Psoas muscle (tissue), 8 donors: ENCODE measurements around the gene ITCH. TPM values are rescaled to one million over a fixed set of nuclear protein-coding genes. Genes with fewer than 3 reads are reported as not detected.
"Not testable (repeated sequence)": the region's sequence is repeated elsewhere in the genome, so short reads cannot be mapped to it uniquely, and the experiment has no call there.

Source experiments
- ATAC-seq, 4 donors: fragments of 200-7000 bp; cut with Tn5 transposase; one replicate each; pipeline ENCODE4 v1.9.1; 2020; ENCODE audit warnings: moderate library complexity in 3 of 4, mild to moderate bottlenecking in 2 of 4
- DNase-seq, 2 donors: peaks; one replicate each; pipeline ENCODE4 v3.0.0-alpha.2; 2020
- H3K27ac ChIP-seq: fragments of 200-600 bp; one replicate; pipeline ENCODE4 v1.8.0; 2022
- H3K27me3 ChIP-seq, 3 donors: fragments of 200-600 bp in 1 of 3; one replicate each; pipeline versions ENCODE4 v1.6.1 to v1.8.0; 2013 to 2022; ENCODE audit warnings: low read length in 2 of 3, mild to moderate bottlenecking in 2 of 3, moderate library complexity in 1 of 3; ENCODE audit not compliant: insufficient read depth in 3 of 3
- H3K36me3 ChIP-seq, 2 donors: fragments of 200-600 bp in 1 of 2; one replicate each; pipeline versions ENCODE4 v1.6.1 to v1.8.0; 2013 to 2022; ENCODE audit warnings: low read depth in 1 of 2, mild to moderate bottlenecking in 1 of 2, moderate library complexity in 1 of 2; ENCODE audit not compliant: insufficient read depth in 1 of 2
- H3K4me1 ChIP-seq: fragments of 200-600 bp; one replicate; pipeline ENCODE4 v1.8.0; 2022
- H3K4me3 ChIP-seq: fragments of 200-600 bp; one replicate; pipeline ENCODE4 v1.8.0; 2022; ENCODE audit warnings: mild to moderate bottlenecking
- H3K9me3 ChIP-seq: fragments of 200-600 bp; one replicate; pipeline ENCODE4 v1.8.0; 2022
- WGBS, 3 donors: extraction: QIAGEN DNeasy Blood & Tissue Kit; methylation state at CpG; one replicate each; pipeline versions ENCODE4 v1.1.6 to v1.1.7; 2013; 5-methylcytosine and 5-hydroxymethylcytosine counted together
- intact Hi-C, 2 donors: fragments of 100-400 bp; cut with DNase I; formaldehyde crosslinking; loops; one replicate each; pipeline versions ENCODE4 v1.11.0 to v1.14.2; 2022
- polyA plus RNA-seq, 3 donors: library from polyadenylated mRNA; stranded (reverse); fragments of 200-250 nt; gene quantifications; one replicate each; pipeline ENCODE4 v1.2.3, GENCODE V29; 2013
- total RNA-seq, 4 donors: library from RNA; stranded (reverse); fragmentation: NEBNext Ultra II Directional in 2 of 4; extraction: Animal tissue kit (Norgen Biotek cat#: 25700) in 2 of 4; gene quantifications; one replicate each; pipeline versions ENCODE4 v1.2.1 to v1.2.4, GENCODE V29; 2021 to 2023
- TF ChIP-seq, protein P1 (sequence below): fragments of 200-600 bp; IDR thresholded peaks from one replicate; pipeline ENCODE4 v1.8.0; 2022; ENCODE audit warnings: antibody characterized with exemption
- donor health status: healthy with polysubstance abuse.
- donor health status: DM: no; HTN: no; CAD: no; lungs with moderate emphysema.
- donor health status: Bipolar disorder and iron deficiency.
- donor health status: healthy.
- donor health status: DM: yes; HTN: yes; CAD: no.
- donor health status: DM: no; HTN: no; CAD: no.
- donor health status: DM: no; HTN: no; CAD: no.
- donor health status: DM: yes; HTN: yes; CAD: no.

ITCH gene
- total and polyA plus RNA-seq, 7 donors, result 10.1 to 50.3 (median 36.9) TPM

DNA sequence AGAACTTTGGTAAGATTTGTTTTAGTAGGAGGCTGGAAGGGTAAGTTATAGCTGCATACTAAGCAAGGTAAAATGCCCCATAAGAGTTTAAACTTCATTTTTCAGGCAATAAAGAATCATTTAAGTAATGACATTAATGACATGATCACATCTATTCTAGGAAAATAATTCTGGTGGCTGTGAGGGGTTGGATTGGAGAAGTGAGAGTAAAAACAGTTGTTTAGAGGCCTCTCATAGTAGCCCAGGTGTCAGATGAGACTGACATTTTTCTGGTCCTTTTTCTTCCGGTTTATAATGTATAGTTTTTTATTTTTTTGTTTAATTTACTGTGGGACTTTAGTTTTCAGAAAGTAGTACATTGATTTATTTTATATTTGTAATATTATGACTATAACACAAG is 40.8 kb downstream of the ITCH start:
- TF ChIP-seq, protein P1, sequence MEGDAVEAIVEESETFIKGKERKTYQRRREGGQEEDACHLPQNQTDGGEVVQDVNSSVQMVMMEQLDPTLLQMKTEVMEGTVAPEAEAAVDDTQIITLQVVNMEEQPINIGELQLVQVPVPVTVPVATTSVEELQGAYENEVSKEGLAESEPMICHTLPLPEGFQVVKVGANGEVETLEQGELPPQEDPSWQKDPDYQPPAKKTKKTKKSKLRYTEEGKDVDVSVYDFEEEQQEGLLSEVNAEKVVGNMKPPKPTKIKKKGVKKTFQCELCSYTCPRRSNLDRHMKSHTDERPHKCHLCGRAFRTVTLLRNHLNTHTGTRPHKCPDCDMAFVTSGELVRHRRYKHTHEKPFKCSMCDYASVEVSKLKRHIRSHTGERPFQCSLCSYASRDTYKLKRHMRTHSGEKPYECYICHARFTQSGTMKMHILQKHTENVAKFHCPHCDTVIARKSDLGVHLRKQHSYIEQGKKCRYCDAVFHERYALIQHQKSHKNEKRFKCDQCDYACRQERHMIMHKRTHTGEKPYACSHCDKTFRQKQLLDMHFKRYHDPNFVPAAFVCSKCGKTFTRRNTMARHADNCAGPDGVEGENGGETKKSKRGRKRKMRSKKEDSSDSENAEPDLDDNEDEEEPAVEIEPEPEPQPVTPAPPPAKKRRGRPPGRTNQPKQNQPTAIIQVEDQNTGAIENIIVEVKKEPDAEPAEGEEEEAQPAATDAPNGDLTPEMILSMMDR, result no peak
- Histone ChIP-seq H3K27me3 (no peaks in the 10 kb centered on the region), H3K27ac (no peak overlapping the region), H3K36me3 (peaks cover 0 to 17% of the 10 kb centered on the region in 2 donors), H3K9me3 (no peaks in the 10 kb centered on the region), H3K4me3 (no peak overlapping the region), H3K4me1 (peaks cover 15% of the 10 kb centered on the region)
- WGBS, 3 donors, result 74 to 90% (median 81%) methylated on average over 1 of the region's 1 CpG
- intact Hi-C loops, result no loop called here
- ATAC-seq (no peak), DNase-seq (no peak)

DNA sequence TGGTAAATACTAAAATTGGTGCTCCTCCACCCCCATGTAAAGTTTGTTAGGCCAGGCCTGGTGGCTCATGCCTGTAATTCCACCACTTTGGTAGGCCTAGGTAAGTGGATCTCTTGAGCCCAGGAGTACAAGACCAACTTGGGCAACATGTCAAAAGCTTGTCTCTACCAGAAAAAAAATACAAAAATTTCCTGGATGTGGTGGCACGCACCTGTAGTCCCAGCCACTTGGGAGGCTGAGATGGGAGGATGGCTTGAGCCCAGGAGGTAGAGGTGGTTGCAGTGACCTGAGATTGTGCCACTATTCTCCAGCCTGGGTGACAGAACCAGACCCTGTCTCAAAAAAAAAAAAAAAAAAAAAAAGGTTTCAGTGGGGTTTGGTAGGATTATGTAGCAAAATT is 41.7 kb downstream of the ITCH start:
- TF ChIP-seq, protein P1, result no peak
- intact Hi-C loops, result no loop called here
- WGBS, 3 donors, result 94 to 100% (median 98%) methylated on average over 1 of the region's 1 CpG
- Histone ChIP-seq H3K27me3 (no peaks in the 10 kb centered on the region), H3K4me3 (no peak overlapping the region), H3K36me3 (peaks cover 0 to 21% of the 10 kb centered on the region in 2 donors), H3K27ac (no peak overlapping the region), H3K9me3 (no peaks in the 10 kb centered on the region), H3K4me1 (peaks cover 15% of the 10 kb centered on the region)
- no peak for DNase-seq
- ATAC-seq, result no peak

DNA sequence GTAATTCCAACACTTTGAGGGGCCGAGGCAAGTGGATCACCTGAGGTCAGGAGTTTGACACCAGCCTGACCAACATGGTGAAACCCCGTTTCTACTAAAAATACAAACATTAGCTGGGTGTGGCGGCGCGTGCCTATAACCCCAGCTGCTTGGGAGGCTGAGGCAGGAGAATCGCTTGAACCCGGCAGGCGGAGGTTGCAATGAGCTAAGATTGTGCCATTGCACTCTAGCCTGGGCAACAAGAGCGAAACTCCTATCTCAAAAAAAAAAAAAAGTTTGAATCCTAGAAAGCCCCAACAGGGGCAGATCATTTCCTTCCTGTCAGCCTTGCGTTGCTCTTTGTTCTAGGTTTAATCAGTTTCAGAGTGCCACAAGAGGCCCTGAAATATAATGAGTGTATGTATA is 42.2 kb downstream of the ITCH start:
- 87 to 94% (median 90%) methylated on average over 10 of the region's 10 CpGs for WGBS, 3 donors
- Histone ChIP-seq H3K4me1 (peaks cover 15% of the 10 kb centered on the region), H3K36me3 (peaks cover 0 to 22% of the 10 kb centered on the region in 2 donors)
- intact Hi-C loops, H3K27ac ChIP-seq, H3K27me3 ChIP-seq, H3K4me3 ChIP-seq, H3K9me3 ChIP-seq, DNase-seq, ATAC-seq: not testable (repeated sequence)

DNA sequence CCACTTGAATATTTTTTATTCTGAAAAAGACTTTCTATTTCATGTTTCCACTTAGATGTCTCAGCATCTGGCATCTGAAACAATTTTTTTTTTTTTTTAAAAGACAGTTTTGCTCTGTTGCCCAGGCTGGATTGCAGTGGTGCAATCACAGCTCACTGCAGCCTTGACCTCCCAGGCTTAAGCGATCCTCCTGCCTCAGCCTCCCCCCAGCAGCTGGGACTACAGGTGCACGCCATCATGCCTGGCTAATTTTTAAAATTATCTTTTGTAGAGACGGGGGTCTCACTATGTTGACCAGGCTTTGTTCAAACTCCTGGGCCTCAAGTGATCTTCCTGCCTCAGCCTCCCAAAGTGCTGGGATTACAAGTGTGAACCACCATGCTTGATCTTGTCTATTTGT is 42.9 kb downstream of the ITCH start:
- Histone ChIP-seq H3K4me1 (peaks cover 15% of the 10 kb centered on the region), H3K36me3 (peaks cover 0 to 28% of the 10 kb centered on the region in 2 donors)
- 95 to 100% (median 96%) methylated on average over 3 of the region's 3 CpGs for WGBS, 3 donors
- H3K27ac ChIP-seq, H3K27me3 ChIP-seq, intact Hi-C loops, H3K9me3 ChIP-seq, H3K4me3 ChIP-seq, ATAC-seq, DNase-seq: not testable (repeated sequence)

DNA sequence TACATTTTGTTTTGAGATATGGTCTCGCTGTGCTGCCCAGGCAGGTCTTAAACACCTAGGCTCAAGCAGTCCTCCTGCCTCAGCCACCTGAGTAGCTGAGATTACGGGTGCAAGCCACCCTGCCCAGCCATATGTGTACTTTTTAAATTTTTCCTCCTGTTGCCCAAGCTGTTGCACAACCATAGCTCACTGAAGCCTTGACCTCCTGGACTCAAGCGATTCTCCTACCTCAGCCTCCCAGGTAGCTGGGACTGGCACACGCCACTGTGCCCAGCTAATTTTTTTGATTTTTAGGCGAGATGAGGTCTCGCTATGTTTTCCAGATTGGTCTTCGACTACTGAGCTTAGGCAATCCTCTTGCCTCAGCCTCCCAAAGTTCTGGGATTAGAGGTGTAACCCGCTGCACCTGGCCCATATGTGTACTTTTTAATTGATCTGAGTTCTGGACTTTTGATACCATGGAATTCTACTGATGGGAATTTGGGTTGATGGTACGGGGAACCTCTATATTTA is 44.9 kb downstream of the ITCH start:
- peaks cover 9% of the 10 kb centered on the region for H3K4me1 ChIP-seq
- H3K36me3 ChIP-seq, result peaks cover 0 to 49% of the 10 kb centered on the region in 2 donors
- H3K9me3 ChIP-seq, result no peaks in the 10 kb centered on the region
- H3K27me3 ChIP-seq, result no peaks in the 10 kb centered on the region
- TF ChIP-seq, protein P1, result no peak
- no peak for ATAC-seq
- intact Hi-C loops, result no loop called here
- H3K4me3 ChIP-seq, result no peak overlapping the region
- no peak for DNase-seq
- 82 to 94% (median 84%) methylated on average over 9 of the region's 9 CpGs for WGBS, 3 donors
- no peak overlapping the region for H3K27ac ChIP-seq

DNA sequence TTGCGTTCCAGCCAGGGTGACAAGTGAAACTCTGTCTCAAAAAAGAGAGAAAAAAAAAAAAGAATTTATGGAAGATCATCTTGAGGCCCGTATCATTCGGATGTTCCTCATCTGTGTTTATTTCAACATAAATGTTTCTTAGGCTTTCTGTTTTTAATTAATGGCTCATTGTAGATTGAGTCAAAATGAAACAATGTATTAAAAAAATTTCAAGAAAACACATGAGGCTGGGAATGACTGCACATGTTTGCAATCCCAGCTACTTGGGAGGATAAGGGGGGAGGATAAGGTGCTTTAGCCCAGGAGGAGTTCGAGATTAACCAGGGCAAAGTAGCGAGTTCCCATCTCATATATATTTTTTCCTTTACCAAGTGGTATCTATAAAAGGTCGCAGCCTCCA is 47.3 kb downstream of the ITCH start:
- Histone ChIP-seq H3K9me3 (no peaks in the 10 kb centered on the region), H3K4me3 (no peak overlapping the region), H3K27ac (no peak overlapping the region), H3K4me1 (peaks cover 12% of the 10 kb centered on the region), H3K36me3 (peaks cover 0 to 67% of the 10 kb centered on the region in 2 donors), H3K27me3 (no peaks in the 10 kb centered on the region)
- intact Hi-C loops, result no loop called here
- DNase-seq, result no peak
- ATAC-seq, result no peak
- 94 to 95% (median 95%) methylated on average over 6 of the region's 6 CpGs for whole genome bisulfite sequencing, 3 donors
- TF ChIP-seq, protein P1, result no peak
